K562 (cell line): Measurements from ENCODE around the gene PRDX1. TPM values are rescaled to one million over a fixed set of nuclear protein-coding genes. Genes with fewer than 3 reads are reported as not detected.
A peak's percentile ranks its signal among the peaks of the same experiment; 100 is the strongest.

ENCODE experiments used
- AFF4 ChIP-seq: sonication (generic); formaldehyde crosslinking; IDR thresholded peaks from 2 replicates; pipeline ENCODE4 v1.8.0; 2023; ENCODE audit warnings: mild to moderate bottlenecking, missing genetic modification reagents
- BMI1 ChIP-seq: fragments of 150-350 bp; IDR thresholded peaks from 2 replicates; pipeline ENCODE4 v1.6.1; 2014; ENCODE audit warnings: low read length
- BRF2 ChIP-seq: IDR thresholded peaks from 3 replicates; pipeline ENCODE4 v1.6.1; 2011; ENCODE audit warnings: borderline replicate concordance, mild to moderate bottlenecking; ENCODE audit not compliant: insufficient read length, insufficient read depth
- EP400 ChIP-seq: fragments of 450-650 bp; IDR thresholded peaks from 2 replicates; pipeline ENCODE4 v1.6.1; 2017; ENCODE audit warnings: antibody characterized with exemption, mild to moderate bottlenecking, moderate library complexity
- FOXK2 ChIP-seq, 2 experiments: fragments of 450-650 bp; IDR thresholded peaks in 1 of 2; conservative IDR thresholded peaks in 1 of 2; 2 replicates each; pipeline ENCODE4 v1.6.1; 2016; ENCODE audit warnings: low read depth in 2 of 2, mild to moderate bottlenecking in 1 of 2
- KLF10 ChIP-seq: fragments of 250-450 bp; sonication (Bioruptor Pico); IDR thresholded peaks from 2 replicates; pipeline ENCODE4 v1.6.1; 2021; ENCODE audit warnings: matching md5 sums
- L3MBTL2 ChIP-seq: fragments of 450-650 bp; IDR thresholded peaks from 2 replicates; pipeline ENCODE4 v1.6.1; 2016; ENCODE audit warnings: mild to moderate bottlenecking, moderate library complexity
- LARP7 ChIP-seq: fragments of 450-650 bp; IDR thresholded peaks from 2 replicates; pipeline ENCODE4 v1.6.1; 2016
- PTTG1 ChIP-seq: fragments of 450-650 bp; IDR thresholded peaks from 2 replicates; pipeline ENCODE4 v1.6.1; 2016; ENCODE audit warnings: low read depth, mild to moderate bottlenecking, missing genetic modification characterization, missing compliant biosample characterization
- SAP30 ChIP-seq: fragments of 200-600 bp; sonication (generic); IDR thresholded peaks from 2 replicates; pipeline ENCODE4 v1.6.1; 2012; ENCODE audit warnings: borderline replicate concordance, low read depth, mild to moderate bottlenecking, moderate library complexity, low read length, control low read depth, inconsistent platforms; ENCODE audit not compliant: insufficient read depth, poor library complexity, severe bottlenecking
- SMAD1 ChIP-seq: fragments of 150-350 bp; IDR thresholded peaks from 2 replicates; pipeline ENCODE4 v1.6.1; 2014; ENCODE audit warnings: low read length, low read depth; ENCODE audit not compliant: partially characterized antibody
- SRSF9 ChIP-seq: fragments of 200-400 bp; formaldehyde crosslinking; IDR thresholded peaks from 2 replicates; pipeline ENCODE4 v1.6.1; 2017; ENCODE audit warnings: low read depth, low read length, borderline replicate concordance
- STAG1 ChIP-seq: sonication (generic); formaldehyde crosslinking; IDR thresholded peaks from 2 replicates; pipeline ENCODE4 v1.5.0; 2020; ENCODE audit warnings: missing genetic modification reagents, borderline replicate concordance
- STAT5A ChIP-seq: IDR thresholded peaks from 2 replicates; pipeline ENCODE4 v1.6.1; 2012; ENCODE audit warnings: low read length, inconsistent platforms, borderline replicate concordance
- TBP ChIP-seq: optimal IDR thresholded peaks from 2 replicates; pipeline ENCODE3; 2011; ENCODE audit warnings: low read depth, low read length, improper control_type of control experiment
- TEAD4 ChIP-seq, 2 experiments: sonication (generic) in 1 of 2; formaldehyde crosslinking in 1 of 2; IDR thresholded peaks; 2 replicates each; pipeline versions ENCODE4 v1.6.1 to v1.8.0; 2012 to 2022; ENCODE audit warnings: borderline replicate concordance in 1 of 2, inconsistent platforms in 1 of 2, low read length in 1 of 2, mild to moderate bottlenecking in 1 of 2, missing genetic modification reagents in 1 of 2
- TOE1 ChIP-seq, 2 experiments: fragments of 450-650 bp in 1 of 2; sonication (generic) in 1 of 2; formaldehyde crosslinking in 1 of 2; IDR thresholded peaks; 2 replicates each; pipeline versions ENCODE4 v1.7.1 to v1.8.0; 2016 to 2022; ENCODE audit warnings: borderline replicate concordance in 2 of 2, mild to moderate bottlenecking in 2 of 2, antibody characterized with exemption in 1 of 2, inconsistent platforms in 1 of 2, low read depth in 1 of 2, missing genetic modification reagents in 1 of 2, moderate library complexity in 1 of 2
- USF2 ChIP-seq: sonication (generic); formaldehyde crosslinking; IDR thresholded peaks from 2 replicates; pipeline ENCODE4 v1.5.0; 2020; ENCODE audit warnings: missing genetic modification reagents
- XRCC5 ChIP-seq: fragments of 200-400 bp; formaldehyde crosslinking; IDR thresholded peaks from 2 replicates; pipeline ENCODE4 v1.6.1; 2017; ENCODE audit warnings: low read depth, mild to moderate bottlenecking, low read length
- ZEB2 ChIP-seq: fragments of 450-650 bp; IDR thresholded peaks from 2 replicates; pipeline ENCODE4 v1.6.1; 2016
- ZNF354B ChIP-seq: fragments of 250-450 bp; sonication (Bioruptor Pico); IDR thresholded peaks from 2 replicates; pipeline ENCODE4 v1.4.0; 2020
- ZNF668 ChIP-seq: fragments of 250-450 bp; sonication (Bioruptor Pico); IDR thresholded peaks from 2 replicates; pipeline ENCODE4 v1.8.0; 2022; ENCODE audit warnings: mild to moderate bottlenecking, inconsistent platforms
- ZNF766 ChIP-seq: fragments of 200-800 bp; sonication (Bioruptor generic); conservative IDR thresholded peaks from 2 replicates; pipeline ENCODE4 v1.6.1; 2016; ENCODE audit warnings: missing genetic modification characterization, missing compliant biosample characterization
- ZNF79 ChIP-seq: fragments of 250-450 bp; sonication (Bioruptor Pico); IDR thresholded peaks from 2 replicates; pipeline ENCODE4 v1.4.0; 2020; ENCODE audit warnings: low read depth, mild to moderate bottlenecking, moderate library complexity
- polyA plus RNA-seq, 8 experiments: library from polyadenylated mRNA; depleted of rRNA in 4 of 8; stranded (reverse) in 5 of 8; unstranded in 3 of 8; fragments of >200 nt; fragmentation: Nextera tagmentation in 2 of 8; fragmentation: Illumina TruSeq in 1 of 8; extraction: Ambion mirVana in 2 of 8; extraction: Trizol in 1 of 8; gene quantifications; 2 replicates each; pipeline versions ENCODE4 v1.2.1 to v1.2.3, GENCODE V29; 2011 to 2014; ENCODE audit warnings: inconsistent platforms in 1 of 8, missing spikeins in 1 of 8
- total RNA-seq, 7 experiments: library from RNA; depleted of rRNA in 6 of 7; stranded (reverse); fragments of >200 nt in 6 of 7; fragmentation: Illumina TruSeq in 2 of 7; extraction: Trizol in 2 of 7; gene quantifications; 2 replicates each; pipeline versions ENCODE4 v1.2.1 to v1.2.3, GENCODE V29; 2011 to 2021; ENCODE audit warnings: low replicate concordance in 1 of 7

The PRDX1 gene
- total and polyA plus RNA-seq, 9 of the 15 experiments (the other 6 are each of a cell fraction or from before 2014, with no cell fraction given): 748 to 2,388 (median 1,045) TPM

GRCh38 chr1:45512641-45513054 lies 9.0 kb downstream of the PRDX1 start (continued):
- TF ChIP-seq ZNF668 (CRISPR knock-in tag) (no peak), TBP (peak; percentile 17), EP400 (peak; percentile 27; the same call in 1 of the 2 replicates), BMI1 (no peak), ZNF766 (CRISPR knock-in tag) (no peak; the same call in 1 of the 2 replicates), ZEB2 (0 out of 2 replicates have a peak, but pooled peaks have one; percentile 44), SRSF9 (no peak), SAP30 (no peak), USF2 (no peak), L3MBTL2 (peak; percentile 69), AFF4 (CRISPR knock-in tag) (no peak), TOE1 (IDR thresholded peaks at IDR 0.05; ENCODE audit: borderline replicate concordance) (0 out of 2 replicates have a peak, but pooled peaks have one; percentile 35), TOE1 (CRISPR knock-in tag; IDR thresholded peaks at IDR 0.05; ENCODE audit: borderline replicate concordance, low read depth) (no peak), ZNF354B (no peak), TEAD4 (IDR thresholded peaks at IDR 0.05; ENCODE audit: low read length) (peak; percentile 47; the same call in 1 of the 2 replicates), TEAD4 (CRISPR knock-in tag; IDR thresholded peaks at IDR 0.05; ENCODE audit: borderline replicate concordance) (no peak), KLF10 (CRISPR knock-in tag) (no peak), ZNF79 (CRISPR knock-in tag) (no peak), LARP7 (no peak), BRF2 (no peak), XRCC5 (0 out of 2 replicates have a peak, but pooled peaks have one; percentile 68), STAT5A (no peak), SMAD1 (peak; percentile 41), PTTG1 (tag) (no peak), STAG1 (peak; percentile 26; the same call in 1 of the 2 replicates), FOXK2 (conservative IDR thresholded peaks at IDR 0.05 in 1 of 2, IDR thresholded peaks at IDR 0.05 in 1 of 2; ENCODE audit: low read depth in 2 of 2) (0 out of 4 replicates have a peak, but pooled peaks of 1 of the 2 experiments have one; percentile 22)
